HG03521 (cell line): Measurements from ENCODE around the gene ALG12.

Experiments
- ATAC-seq: cut with Tn5 transposase; IDR thresholded peaks from one replicate; pipeline ENCODE4 v1.9.1; 2021; ENCODE audit warnings: mild to moderate bottlenecking, moderate library complexity; ENCODE audit not compliant: unreplicated experiment

Gene ALG12

GRCh38 chr22:49850959-49851802, 67.1 kb downstream of the ALG12 start:
- no peak for ATAC-seq
